ENCODE measurements around the gene NFIB. TPM values are rescaled to one million over a fixed set of nuclear protein-coding genes. Genes with fewer than 3 reads are reported as not detected.

NFIB gene
- total RNA-seq, 4 donors from 2014 or later, result 40.2 to 150 (median 83.7) TPM

DNA sequence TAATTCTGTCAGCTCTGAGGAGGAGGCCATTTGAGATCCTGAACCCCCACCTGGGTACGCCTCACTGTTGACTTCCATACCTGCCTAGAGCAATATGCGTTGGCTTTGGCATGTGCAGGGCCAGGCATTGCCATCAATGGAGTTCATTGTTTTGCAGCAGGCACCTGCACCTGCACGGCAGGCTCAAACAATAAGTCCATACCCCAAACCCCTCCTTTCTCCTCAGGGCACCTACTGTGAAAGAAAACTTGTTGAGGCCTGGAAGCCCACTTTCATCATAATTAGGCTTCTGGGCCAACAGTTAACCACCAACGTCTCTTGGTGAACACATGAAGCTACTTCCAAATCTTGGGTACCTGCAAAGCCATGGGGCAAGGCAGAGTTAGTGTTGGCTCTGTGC, 238.7 kb downstream of the NFIB start:
- in situ Hi-C loops (cut with MboI; ENCODE audit: low pct_ligation_motif_present in 1 of 4, low pct_unique_long_range_greater_than_20kb in 1 of 4, low sequenced_read_pairs in 3 of 4) (loop anchor here in 1 of 4 donors (25.0 kb wide), 1 partner anchor 638 kb away; no protein-coding TSS in a partner anchor), intact Hi-C loops (cut with DNase I; ENCODE audit: low total_unique reads) (no loop called here)
- Histone ChIP-seq H3K4me3 (no peak overlapping the region), H3K27me3 (no peaks in the 10 kb centered on the region), H3K9me3 (no peaks in the 10 kb centered on the region), H3K36me3 (no peaks in the 10 kb centered on the region), H3K4me1 (no peaks in the 10 kb centered on the region), H3K27ac (no peak overlapping the region)
- WGBS, 2 donors (ENCODE audit: low coverage in 1 of 2), result 44% methylated on average over 4 of the region's 4 CpGs; no CpG with 5 or more reads in 1 of the 2 donors
- DNase-seq, result no peak
- TF ChIP-seq POLR2A (IDR thresholded peaks at IDR 0.05), result no peak
- TF ChIP-seq POLR2AphosphoS5 (IDR thresholded peaks at IDR 0.05), result no peak
- TF ChIP-seq EP300 (IDR thresholded peaks at IDR 0.05; ENCODE audit: low read depth), result no peak
- TF ChIP-seq, protein P1, sequence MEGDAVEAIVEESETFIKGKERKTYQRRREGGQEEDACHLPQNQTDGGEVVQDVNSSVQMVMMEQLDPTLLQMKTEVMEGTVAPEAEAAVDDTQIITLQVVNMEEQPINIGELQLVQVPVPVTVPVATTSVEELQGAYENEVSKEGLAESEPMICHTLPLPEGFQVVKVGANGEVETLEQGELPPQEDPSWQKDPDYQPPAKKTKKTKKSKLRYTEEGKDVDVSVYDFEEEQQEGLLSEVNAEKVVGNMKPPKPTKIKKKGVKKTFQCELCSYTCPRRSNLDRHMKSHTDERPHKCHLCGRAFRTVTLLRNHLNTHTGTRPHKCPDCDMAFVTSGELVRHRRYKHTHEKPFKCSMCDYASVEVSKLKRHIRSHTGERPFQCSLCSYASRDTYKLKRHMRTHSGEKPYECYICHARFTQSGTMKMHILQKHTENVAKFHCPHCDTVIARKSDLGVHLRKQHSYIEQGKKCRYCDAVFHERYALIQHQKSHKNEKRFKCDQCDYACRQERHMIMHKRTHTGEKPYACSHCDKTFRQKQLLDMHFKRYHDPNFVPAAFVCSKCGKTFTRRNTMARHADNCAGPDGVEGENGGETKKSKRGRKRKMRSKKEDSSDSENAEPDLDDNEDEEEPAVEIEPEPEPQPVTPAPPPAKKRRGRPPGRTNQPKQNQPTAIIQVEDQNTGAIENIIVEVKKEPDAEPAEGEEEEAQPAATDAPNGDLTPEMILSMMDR (IDR thresholded peaks at IDR 0.05), result no peak

DNA sequence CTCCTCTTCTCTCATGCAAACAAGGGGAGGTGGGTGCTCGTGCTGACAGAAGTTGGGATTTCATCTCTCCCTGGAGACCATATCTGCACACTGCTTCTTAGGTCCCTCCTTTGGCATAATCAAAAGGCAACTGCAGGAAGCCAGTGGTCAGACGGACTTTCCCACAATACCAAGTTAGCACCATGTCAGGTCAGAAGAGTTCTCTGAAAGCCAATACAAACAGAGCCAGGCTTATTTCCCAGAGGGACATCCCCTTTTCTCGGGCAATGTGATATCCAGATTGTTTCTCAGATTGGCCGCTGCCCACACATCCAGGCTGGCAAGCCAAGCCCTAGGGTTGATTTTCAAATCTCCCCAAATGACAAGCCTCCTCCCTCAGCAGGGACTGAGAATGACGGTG, 241.1 kb downstream of the NFIB start:
- DNase-seq, result no peak
- H3K36me3 ChIP-seq, result no peaks in the 10 kb centered on the region
- in situ Hi-C loops (cut with MboI; ENCODE audit: low pct_ligation_motif_present in 1 of 4, low pct_unique_long_range_greater_than_20kb in 1 of 4, low sequenced_read_pairs in 3 of 4), result no loop called here
- H3K27ac ChIP-seq, result no peak overlapping the region
- intact Hi-C loops (cut with DNase I; ENCODE audit: low total_unique reads), result no loop called here
- H3K9me3 ChIP-seq, result no peaks in the 10 kb centered on the region
- H3K27me3 ChIP-seq, result no peaks in the 10 kb centered on the region
- no peak overlapping the region for H3K4me3 ChIP-seq
- TF ChIP-seq EP300 (IDR thresholded peaks at IDR 0.05; ENCODE audit: low read depth) (no peak), POLR2A (IDR thresholded peaks at IDR 0.05) (no peak), POLR2AphosphoS5 (IDR thresholded peaks at IDR 0.05) (no peak)
- TF ChIP-seq, protein P1 (IDR thresholded peaks at IDR 0.05), result no peak
- 80 to 85% methylated on average over 3 to 5 of the region's 5 CpGs for WGBS, 2 donors (ENCODE audit: low coverage in 1 of 2)
- H3K4me1 ChIP-seq, result no peaks in the 10 kb centered on the region

DNA sequence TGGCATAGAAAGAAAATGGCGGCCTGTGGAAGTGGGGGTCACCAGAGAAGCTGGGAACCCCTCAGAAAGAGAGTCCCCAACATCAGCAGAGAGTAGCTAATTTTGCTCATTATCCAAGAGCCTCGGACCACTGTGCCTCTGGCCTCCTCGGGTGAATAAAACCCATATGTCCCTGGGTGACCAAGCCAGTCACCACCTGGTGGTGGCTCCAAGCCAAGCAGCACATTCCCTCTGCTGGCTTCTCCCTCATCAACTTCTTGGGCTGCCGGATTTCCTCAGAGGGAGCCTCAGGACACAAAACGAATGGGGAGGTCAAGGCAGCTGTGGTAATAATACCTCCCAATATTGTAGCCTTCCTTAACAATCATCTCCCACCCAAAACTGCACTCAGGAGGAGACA, 242.5 kb downstream of the NFIB start:
- H3K4me1 ChIP-seq, result no peaks in the 10 kb centered on the region
- H3K27me3 ChIP-seq, result no peaks in the 10 kb centered on the region
- DNase-seq, result no peak
- H3K4me3 ChIP-seq, result no peak overlapping the region
- no peak overlapping the region for H3K27ac ChIP-seq
- TF ChIP-seq EP300 (IDR thresholded peaks at IDR 0.05; ENCODE audit: low read depth) (no peak), POLR2A (IDR thresholded peaks at IDR 0.05) (no peak), POLR2AphosphoS5 (IDR thresholded peaks at IDR 0.05) (no peak)
- TF ChIP-seq, protein P1 (IDR thresholded peaks at IDR 0.05), result no peak
- 82% methylated on average over 5 of the region's 5 CpGs; no CpG with 5 or more reads in 1 of the 2 donors for WGBS, 2 donors (ENCODE audit: low coverage in 1 of 2)
- intact Hi-C loops (cut with DNase I; ENCODE audit: low total_unique reads), result no loop called here
- H3K9me3 ChIP-seq, result no peaks in the 10 kb centered on the region
- in situ Hi-C loops (cut with MboI; ENCODE audit: low pct_ligation_motif_present in 1 of 4, low pct_unique_long_range_greater_than_20kb in 1 of 4, low sequenced_read_pairs in 3 of 4), result no loop called here
- H3K36me3 ChIP-seq, result no peaks in the 10 kb centered on the region

DNA sequence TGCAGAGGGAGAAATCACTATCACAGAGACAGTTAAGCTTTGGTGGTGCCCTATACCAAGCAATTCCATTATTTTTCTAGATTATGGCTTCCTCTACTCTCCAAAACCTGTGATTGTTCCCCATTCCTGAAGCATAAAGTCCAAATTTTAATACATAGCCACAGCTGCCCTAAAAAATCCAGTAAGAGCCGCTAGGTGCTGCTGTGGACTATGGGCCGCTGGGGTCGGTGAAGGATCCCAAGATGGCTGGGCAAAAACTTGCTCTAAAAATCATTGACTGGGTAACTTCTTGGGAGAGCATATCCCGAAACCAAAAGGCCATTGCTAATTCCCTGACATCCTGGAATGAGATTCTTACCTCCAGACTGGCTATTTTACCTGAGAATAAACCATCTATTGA, 245.3 kb downstream of the NFIB start:
- Histone ChIP-seq H3K36me3 (no peaks in the 10 kb centered on the region), H3K9me3 (no peaks in the 10 kb centered on the region), H3K4me3 (no peak overlapping the region), H3K27ac (no peak overlapping the region), H3K4me1 (no peaks in the 10 kb centered on the region), H3K27me3 (no peaks in the 10 kb centered on the region)
- DNase-seq, result no peak
- no peak for TF ChIP-seq POLR2A (IDR thresholded peaks at IDR 0.05)
- no peak for TF ChIP-seq POLR2AphosphoS5 (IDR thresholded peaks at IDR 0.05)
- TF ChIP-seq, protein P1 (IDR thresholded peaks at IDR 0.05), result no peak
- no peak for TF ChIP-seq EP300 (IDR thresholded peaks at IDR 0.05; ENCODE audit: low read depth)
- WGBS, 2 donors (ENCODE audit: low coverage in 1 of 2), result 83 to 91% methylated on average over 4 of the region's 4 CpGs
- in situ Hi-C loops (cut with MboI; ENCODE audit: low pct_ligation_motif_present in 1 of 4, low pct_unique_long_range_greater_than_20kb in 1 of 4, low sequenced_read_pairs in 3 of 4) (no loop called here), intact Hi-C loops (cut with DNase I; ENCODE audit: low total_unique reads) (no loop called here)
